ENCODE data around the gene CDH13. TPM values are rescaled to one million over a fixed set of nuclear protein-coding genes. Genes with fewer than 3 reads are reported as not detected.

The CDH13 gene
- total RNA-seq, 4 donors from 2014 or later: 5.8 to 36.7 (median 20.4) TPM

- Histone ChIP-seq H3K27ac (no peak overlapping the region), H3K4me1 (peaks cover 0 to 5% of the 10 kb centered on the region in 2 donors), H3K9me3 (no peaks in the 10 kb centered on the region), H3K36me3 (no peaks in the 10 kb centered on the region), H3K4me3 (no peak overlapping the region), H3K27me3 (no peaks in the 10 kb centered on the region)
- intact Hi-C loops (cut with DNase I; ENCODE audit: low total_unique reads) (no loop called here), in situ Hi-C loops (cut with MboI; ENCODE audit: low sequenced_read_pairs in 4 of 4) (no loop called here)
- ATAC-seq: no peak
- no peak for DNase-seq
- TF ChIP-seq POLR2A (IDR thresholded peaks at IDR 0.05): no peak
- TF ChIP-seq, protein P1, sequence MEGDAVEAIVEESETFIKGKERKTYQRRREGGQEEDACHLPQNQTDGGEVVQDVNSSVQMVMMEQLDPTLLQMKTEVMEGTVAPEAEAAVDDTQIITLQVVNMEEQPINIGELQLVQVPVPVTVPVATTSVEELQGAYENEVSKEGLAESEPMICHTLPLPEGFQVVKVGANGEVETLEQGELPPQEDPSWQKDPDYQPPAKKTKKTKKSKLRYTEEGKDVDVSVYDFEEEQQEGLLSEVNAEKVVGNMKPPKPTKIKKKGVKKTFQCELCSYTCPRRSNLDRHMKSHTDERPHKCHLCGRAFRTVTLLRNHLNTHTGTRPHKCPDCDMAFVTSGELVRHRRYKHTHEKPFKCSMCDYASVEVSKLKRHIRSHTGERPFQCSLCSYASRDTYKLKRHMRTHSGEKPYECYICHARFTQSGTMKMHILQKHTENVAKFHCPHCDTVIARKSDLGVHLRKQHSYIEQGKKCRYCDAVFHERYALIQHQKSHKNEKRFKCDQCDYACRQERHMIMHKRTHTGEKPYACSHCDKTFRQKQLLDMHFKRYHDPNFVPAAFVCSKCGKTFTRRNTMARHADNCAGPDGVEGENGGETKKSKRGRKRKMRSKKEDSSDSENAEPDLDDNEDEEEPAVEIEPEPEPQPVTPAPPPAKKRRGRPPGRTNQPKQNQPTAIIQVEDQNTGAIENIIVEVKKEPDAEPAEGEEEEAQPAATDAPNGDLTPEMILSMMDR (IDR thresholded peaks at IDR 0.05 in 4 of 5, conservative IDR thresholded peaks at IDR 0.05 in 1 of 5): no peak
These were observed 402.7 kb downstream of the CDH13 start for GRCh38 chr16:83029467-83029866.

- ATAC-seq: no peak
- Histone ChIP-seq H3K27ac (no peak overlapping the region), H3K4me3 (no peak overlapping the region), H3K9me3 (no peaks in the 10 kb centered on the region), H3K27me3 (no peaks in the 10 kb centered on the region), H3K36me3 (no peaks in the 10 kb centered on the region), H3K4me1 (no peaks in the 10 kb centered on the region)
- in situ Hi-C loops (cut with MboI; ENCODE audit: low sequenced_read_pairs in 4 of 4) (no loop called here), intact Hi-C loops (cut with DNase I; ENCODE audit: low total_unique reads) (no loop called here)
- no peak for TF ChIP-seq POLR2A (IDR thresholded peaks at IDR 0.05)
- TF ChIP-seq, protein P1 (IDR thresholded peaks at IDR 0.05 in 4 of 5, conservative IDR thresholded peaks at IDR 0.05 in 1 of 5): no peak
- no peak for DNase-seq
These were observed 404.8 kb downstream of the CDH13 start for GRCh38 chr16:83031524-83031923.

DNA sequence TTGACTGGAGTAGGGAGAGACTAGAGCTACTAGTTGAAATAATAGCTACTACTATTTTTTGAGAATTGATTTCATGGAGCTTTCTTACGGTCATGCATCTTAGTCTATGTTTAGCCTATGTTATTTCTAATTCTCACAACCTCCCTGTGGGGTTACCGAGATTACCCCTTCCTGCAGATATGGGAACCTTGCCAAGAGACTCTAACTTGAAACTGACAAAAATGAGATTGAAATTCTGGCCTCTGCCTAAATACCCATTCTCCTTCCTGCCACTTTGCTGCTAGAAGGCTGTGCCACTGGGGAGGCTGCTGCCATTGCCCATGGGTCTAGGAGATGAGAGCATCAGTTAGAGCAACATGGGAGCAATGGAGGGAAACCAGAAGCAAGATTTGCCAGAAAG lies 410.3 kb downstream of the CDH13 start:
- intact Hi-C loops (cut with DNase I; ENCODE audit: low total_unique reads) (no loop called here), in situ Hi-C loops (cut with MboI; ENCODE audit: low sequenced_read_pairs in 4 of 4) (no loop called here)
- peaks cover 0 to 6% of the 10 kb centered on the region in 2 donors for H3K4me1 ChIP-seq
- TF ChIP-seq, protein P1 (IDR thresholded peaks at IDR 0.05 in 4 of 5, conservative IDR thresholded peaks at IDR 0.05 in 1 of 5): no peak
- H3K36me3 ChIP-seq: no peaks in the 10 kb centered on the region
- H3K27ac ChIP-seq: no peak overlapping the region
- no peaks in the 10 kb centered on the region for H3K9me3 ChIP-seq
- ATAC-seq (no peak), DNase-seq (no peak)
- no peaks in the 10 kb centered on the region for H3K27me3 ChIP-seq
- H3K4me3 ChIP-seq: no peak overlapping the region

- intact Hi-C loops (cut with DNase I; ENCODE audit: low total_unique reads): no loop called here
- no peak for ATAC-seq
These were observed 411.1 kb downstream of the CDH13 start for GRCh38 chr16:83037884-83038283.

More at GRCh38 chr16:83037884-83038283, 411.1 kb downstream of the CDH13 start:
- Histone ChIP-seq H3K27ac (no peak overlapping the region), H3K27me3 (no peaks in the 10 kb centered on the region), H3K9me3 (no peaks in the 10 kb centered on the region), H3K4me3 (no peak overlapping the region), H3K4me1 (peaks cover 0 to 6% of the 10 kb centered on the region in 2 donors), H3K36me3 (no peaks in the 10 kb centered on the region)
- DNase-seq: no peak
- in situ Hi-C loops (cut with MboI; ENCODE audit: low sequenced_read_pairs in 4 of 4): no loop called here
- TF ChIP-seq POLR2A (IDR thresholded peaks at IDR 0.05): no peak
- TF ChIP-seq, protein P1 (IDR thresholded peaks at IDR 0.05 in 4 of 5, conservative IDR thresholded peaks at IDR 0.05 in 1 of 5): no peak
